Measurements from ENCODE around the gene MBTPS2. TPM values are rescaled to one million over a fixed set of nuclear protein-coding genes. Genes with fewer than 3 reads are reported as not detected.
"Not testable (repeated sequence)": the region's sequence is repeated elsewhere in the genome, so short reads cannot be mapped to it uniquely, and the experiment has no call there.

The MBTPS2 gene
- total RNA-seq, 2 donors from 2014 or later: 11.2 to 16.9 TPM

GRCh38 chrX:21873063-21873775 lies 33.8 kb downstream of the MBTPS2 start:
- peak overlapping the region; percentile 43 to 63 for H3K27ac ChIP-seq
- H3K9me3 ChIP-seq: no peaks in the 10 kb centered on the region
- peaks cover 0 to 17% of the 10 kb centered on the region in 2 donors for H3K4me1 ChIP-seq (ENCODE audit: control insufficient read depth in 1 of 2, low read depth in 2 of 2)
- H3K27me3 ChIP-seq (replicated peaks; ENCODE audit: insufficient read depth): no peaks in the 10 kb centered on the region
- DNase-seq (ENCODE audit: low spot score) (no peak), ATAC-seq (ENCODE audit: insufficient number of reproducible peaks, low FRiP score, low read depth) (no peak)
- no peak for TF ChIP-seq CTCF (IDR thresholded peaks at IDR 0.05)
- no peak overlapping the region for H3K4me3 ChIP-seq
- no peaks in the 10 kb centered on the region for H3K36me3 ChIP-seq

- H3K27me3 ChIP-seq (replicated peaks; ENCODE audit: insufficient read depth); DNase-seq (ENCODE audit: low spot score); H3K9me3 ChIP-seq; ATAC-seq (ENCODE audit: insufficient number of reproducible peaks, low FRiP score, low read depth); H3K4me3 ChIP-seq; H3K36me3 ChIP-seq: not testable (repeated sequence)
- Histone ChIP-seq H3K27ac (peak overlapping the region in 1 of 2 donors; percentile 25), H3K4me1 (ENCODE audit: control insufficient read depth in 1 of 2, low read depth in 2 of 2) (peaks cover 0 to 17% of the 10 kb centered on the region in 2 donors)
Observed at GRCh38 chrX:21874182-21874581, 34.8 kb downstream of the MBTPS2 start.

- DNase-seq (ENCODE audit: low spot score) (no peak), ATAC-seq (ENCODE audit: insufficient number of reproducible peaks, low FRiP score, low read depth) (no peak)
- H3K4me3 ChIP-seq: no peak overlapping the region
- peaks cover 0 to 17% of the 10 kb centered on the region in 2 donors for H3K4me1 ChIP-seq (ENCODE audit: control insufficient read depth in 1 of 2, low read depth in 2 of 2)
- no peaks in the 10 kb centered on the region for H3K9me3 ChIP-seq
- no peak for TF ChIP-seq CTCF (IDR thresholded peaks at IDR 0.05)
- H3K36me3 ChIP-seq: no peaks in the 10 kb centered on the region
- peak overlapping the region; percentile 25 to 28 for H3K27ac ChIP-seq
- no peaks in the 10 kb centered on the region for H3K27me3 ChIP-seq (replicated peaks; ENCODE audit: insufficient read depth)
Observed at GRCh38 chrX:21875013-21875412, 35.6 kb downstream of the MBTPS2 start.

GRCh38 chrX:21881881-21882574 lies 42.6 kb downstream of the MBTPS2 start:
- DNase-seq (ENCODE audit: low spot score): no peak
- H3K4me1 ChIP-seq (ENCODE audit: control insufficient read depth in 1 of 2, low read depth in 2 of 2): no peaks in the 10 kb centered on the region
- TF ChIP-seq CTCF (IDR thresholded peaks at IDR 0.05): no peak

GRCh38 chrX:21883258-21883657 lies 43.8 kb downstream of the MBTPS2 start:
- Histone ChIP-seq H3K36me3 (no peaks in the 10 kb centered on the region), H3K9me3 (no peaks in the 10 kb centered on the region), H3K4me1 (ENCODE audit: control insufficient read depth in 1 of 2, low read depth in 2 of 2) (no peaks in the 10 kb centered on the region), H3K4me3 (no peak overlapping the region), H3K27ac (no peak overlapping the region), H3K27me3 (replicated peaks; ENCODE audit: insufficient read depth) (no peaks in the 10 kb centered on the region)
- TF ChIP-seq CTCF (IDR thresholded peaks at IDR 0.05): no peak
- ATAC-seq (ENCODE audit: insufficient number of reproducible peaks, low FRiP score, low read depth): no peak
- DNase-seq (ENCODE audit: low spot score): no peak

More at GRCh38 chrX:21881881-21882574, 42.6 kb downstream of the MBTPS2 start:
- Histone ChIP-seq H3K4me3 (no peak overlapping the region), H3K36me3 (no peaks in the 10 kb centered on the region), H3K9me3 (no peaks in the 10 kb centered on the region), H3K27me3 (replicated peaks; ENCODE audit: insufficient read depth) (no peaks in the 10 kb centered on the region), H3K27ac (no peak overlapping the region)
- ATAC-seq (ENCODE audit: insufficient number of reproducible peaks, low FRiP score, low read depth): no peak

All from thoracic aorta (tissue), 2 donors.